Effector memory CD8-positive, alpha-beta T cell (primary cell): Measurements from ENCODE around the gene CDH13.

Experiments used
- ATAC-seq: fragments of 150-1000 bp; cut with Tn5 transposase; replicated peaks from 2 replicates; pipeline ENCODE4 v1.10.0; 2021; ENCODE audit warnings: mild to moderate bottlenecking, moderate library complexity
- DNase-seq, 3 experiments: peaks; one replicate each; pipeline ENCODE4 v3.0.0; 2021
- H3K27ac Mint-ChIP-seq, 2 donors: one replicate each; pipeline ENCODE4 v1.8.0; 2022; ENCODE audit warnings: mild to moderate bottlenecking in 2 of 2, mixed read lengths in 2 of 2, moderate library complexity in 2 of 2
- H3K27me3 Mint-ChIP-seq, 2 donors: one replicate each; pipeline ENCODE4 v1.8.0; 2022; ENCODE audit warnings: mixed read lengths in 2 of 2
- H3K36me3 Mint-ChIP-seq: one replicate; pipeline ENCODE4 v1.8.0; 2022; ENCODE audit warnings: mild to moderate bottlenecking, moderate library complexity, mixed read lengths; ENCODE audit not compliant: insufficient read depth
- H3K4me1 Mint-ChIP-seq, 2 donors: one replicate each; pipeline ENCODE4 v1.8.0; 2022; ENCODE audit warnings: low read depth in 2 of 2, mixed read lengths in 2 of 2
- H3K4me3 Mint-ChIP-seq, 2 donors: one replicate each; pipeline ENCODE4 v1.8.0; 2022; ENCODE audit warnings: mild to moderate bottlenecking in 2 of 2, mixed read lengths in 2 of 2, moderate library complexity in 2 of 2
- H3K9me3 Mint-ChIP-seq, 2 donors: one replicate each; pipeline ENCODE4 v1.8.0; 2022; ENCODE audit warnings: mixed read lengths in 2 of 2

CDH13 gene

DNA sequence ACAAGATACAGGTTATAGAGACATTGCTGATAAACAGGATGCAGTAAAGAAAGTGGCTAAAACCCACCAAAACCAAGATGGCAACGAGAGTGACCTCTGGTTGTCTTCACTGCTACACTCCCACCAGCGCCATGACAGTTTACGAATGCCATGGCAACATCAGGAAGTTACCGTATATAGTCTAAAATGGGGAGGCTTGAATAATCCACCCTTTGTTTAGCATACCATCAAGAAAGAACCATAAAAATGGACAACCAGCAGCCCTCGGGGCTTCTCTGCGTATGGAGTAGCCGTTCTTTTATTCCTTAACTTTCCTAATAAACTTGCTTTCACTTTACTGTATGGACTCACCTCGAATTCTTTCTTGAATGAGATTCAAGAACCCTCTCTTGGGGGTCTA is 21.7 kb upstream of the CDH13 start:
- Mint-ChIP-seq H3K4me1 (no peaks in the 10 kb centered on the region), H3K27me3 (peaks cover 2 to 62% of the 10 kb centered on the region in 2 donors), H3K27ac (no peak overlapping the region), H3K36me3 (no peaks in the 10 kb centered on the region), H3K4me3 (no peak overlapping the region), H3K9me3 (no peaks in the 10 kb centered on the region)
- ATAC-seq (no peak), DNase-seq (no peak)

DNA sequence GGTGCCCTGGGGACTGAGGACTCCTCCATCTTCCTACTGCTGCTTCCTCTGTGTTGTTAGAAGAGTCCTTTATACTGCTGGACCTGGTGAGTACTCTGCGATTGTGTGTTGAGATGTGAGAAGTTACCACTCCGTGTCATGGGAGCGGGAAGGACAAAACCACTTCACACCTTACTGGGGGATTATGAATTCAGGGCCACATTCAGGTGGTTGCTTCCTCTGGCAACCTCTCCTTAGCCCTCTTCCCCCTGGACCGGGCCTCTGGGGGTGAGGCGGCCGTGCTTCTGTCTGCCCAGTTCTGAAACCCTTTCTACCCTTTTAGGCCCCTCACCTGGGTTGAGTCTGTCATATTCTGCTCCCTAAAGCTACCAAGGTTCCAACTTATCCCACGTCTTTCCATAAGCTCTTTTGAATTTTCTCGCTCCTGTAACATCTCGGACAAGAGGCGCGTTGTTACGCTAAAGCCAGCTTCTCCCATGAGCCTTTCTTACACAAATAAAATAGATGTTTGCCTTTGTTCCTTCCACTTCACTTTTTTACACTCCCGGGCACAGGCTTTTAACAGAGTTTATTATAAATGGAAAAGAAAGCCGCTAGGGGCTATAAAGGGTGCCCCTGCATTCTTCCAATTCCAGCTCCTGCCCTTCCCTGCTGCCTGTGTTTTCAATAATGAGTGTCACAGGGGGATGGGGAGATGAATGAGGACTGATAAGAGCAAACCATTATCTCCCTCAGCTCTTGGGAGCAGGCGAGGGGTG is 20.7 kb upstream of the CDH13 start:
- DNase-seq (no peak), ATAC-seq (no peak)
- Mint-ChIP-seq H3K4me3 (no peak overlapping the region), H3K4me1 (no peaks in the 10 kb centered on the region), H3K9me3 (no peaks in the 10 kb centered on the region), H3K36me3 (no peaks in the 10 kb centered on the region), H3K27ac (no peak overlapping the region), H3K27me3 (peaks cover 6 to 58% of the 10 kb centered on the region in 2 donors)

DNA sequence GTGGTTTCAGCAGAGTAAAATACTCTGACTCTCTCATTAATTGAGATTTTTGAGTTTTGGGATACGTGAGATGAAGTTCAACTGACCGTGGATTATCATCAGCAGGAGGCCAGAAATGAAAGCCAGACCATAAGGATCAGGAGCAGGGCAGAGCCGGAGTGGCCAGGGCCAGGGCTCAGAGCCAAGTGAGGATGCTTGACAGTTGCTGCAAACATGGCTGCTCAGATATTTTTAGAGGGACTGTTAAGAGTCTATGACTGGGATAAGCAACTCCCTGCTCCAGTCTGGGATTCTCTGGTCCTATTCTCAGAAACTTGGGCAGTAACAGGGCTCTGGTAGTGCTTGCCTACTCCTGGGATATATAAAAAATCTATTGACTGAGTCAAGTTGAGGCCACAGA is 17.6 kb upstream of the CDH13 start:
- Mint-ChIP-seq H3K9me3 (no peaks in the 10 kb centered on the region), H3K27ac (no peak overlapping the region), H3K4me1 (no peaks in the 10 kb centered on the region), H3K4me3 (no peak overlapping the region), H3K27me3 (peaks cover 12 to 51% of the 10 kb centered on the region in 2 donors), H3K36me3 (no peaks in the 10 kb centered on the region)
- ATAC-seq (no peak), DNase-seq (no peak)

DNA sequence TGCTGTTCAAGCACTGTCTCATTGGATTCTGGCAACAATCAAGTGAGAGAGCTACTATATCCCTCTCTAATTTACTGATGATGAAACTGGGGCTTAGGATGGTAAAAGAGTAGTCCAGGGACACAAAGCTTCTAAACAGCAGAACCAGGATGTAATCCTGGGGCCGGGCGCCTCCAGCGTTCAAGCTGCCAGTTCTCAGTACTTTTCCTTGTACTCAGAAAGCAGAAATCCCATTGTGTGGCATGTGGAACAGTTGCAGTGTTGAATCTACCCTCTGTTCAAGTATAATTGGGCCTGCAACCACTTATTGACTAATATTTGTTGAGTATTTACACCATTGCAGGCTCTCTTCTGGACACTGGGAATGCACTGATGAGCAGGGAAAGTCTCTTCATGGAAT is 14.5 kb upstream of the CDH13 start:
- no peaks in the 10 kb centered on the region for H3K4me1 Mint-ChIP-seq
- ATAC-seq (no peak), DNase-seq (no peak)
- peaks cover 12 to 25% of the 10 kb centered on the region in 2 donors for H3K27me3 Mint-ChIP-seq
- no peaks in the 10 kb centered on the region for H3K9me3 Mint-ChIP-seq
- H3K36me3 Mint-ChIP-seq, result no peaks in the 10 kb centered on the region
- H3K27ac Mint-ChIP-seq, result no peak overlapping the region
- H3K4me3 Mint-ChIP-seq, result no peak overlapping the region

DNA sequence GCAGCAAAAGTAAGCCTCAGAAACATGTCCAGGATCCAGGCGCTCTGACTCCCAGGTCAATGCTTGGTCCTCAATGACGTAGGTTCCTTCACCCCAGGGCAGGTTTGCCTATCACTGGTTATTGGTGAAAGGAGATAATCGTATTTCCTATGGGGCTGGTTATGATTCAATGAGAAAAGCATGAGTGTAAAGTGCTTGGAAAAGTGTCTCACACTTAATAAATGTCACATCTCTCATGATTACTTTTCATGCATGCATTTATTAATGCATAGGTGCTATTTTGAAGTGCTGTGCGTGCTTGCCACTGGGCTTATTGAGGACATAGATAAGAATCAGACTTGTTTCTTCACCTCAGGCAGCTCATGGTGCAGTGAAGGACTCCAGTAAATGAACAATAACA is 10.4 kb upstream of the CDH13 start:
- H3K4me1 Mint-ChIP-seq, result no peaks in the 10 kb centered on the region
- peaks cover 22 to 42% of the 10 kb centered on the region in 2 donors for H3K27me3 Mint-ChIP-seq
- no peak overlapping the region for H3K4me3 Mint-ChIP-seq
- ATAC-seq (no peak), DNase-seq (no peak)
- no peak overlapping the region for H3K27ac Mint-ChIP-seq
- no peaks in the 10 kb centered on the region for H3K9me3 Mint-ChIP-seq
- H3K36me3 Mint-ChIP-seq, result no peaks in the 10 kb centered on the region

DNA sequence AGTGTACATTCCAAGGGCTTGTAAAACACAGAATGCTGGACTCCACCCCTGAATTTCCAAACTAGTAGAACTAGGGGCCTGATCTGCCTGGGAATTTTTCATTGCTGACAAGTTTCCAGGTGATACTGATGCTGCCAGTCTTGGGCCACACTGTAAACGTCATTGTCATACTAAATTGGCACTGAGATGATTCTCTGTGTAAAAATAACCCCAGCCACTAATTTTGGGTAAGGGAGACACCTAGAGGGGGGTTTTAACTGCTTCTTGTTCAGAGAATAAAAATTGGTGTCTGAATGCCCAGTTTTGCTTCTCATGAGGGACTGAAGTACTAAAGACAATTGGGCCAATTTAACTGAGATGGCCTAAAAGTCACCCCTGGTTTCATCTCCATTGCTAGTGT is 5.0 kb upstream of the CDH13 start:
- Mint-ChIP-seq H3K27me3 (peaks cover 37 to 82% of the 10 kb centered on the region in 2 donors), H3K27ac (no peak overlapping the region), H3K36me3 (no peaks in the 10 kb centered on the region), H3K4me3 (no peak overlapping the region), H3K4me1 (peaks cover 0 to 1% of the 10 kb centered on the region in 2 donors), H3K9me3 (no peaks in the 10 kb centered on the region)
- DNase-seq (no peak), ATAC-seq (no peak)

DNA sequence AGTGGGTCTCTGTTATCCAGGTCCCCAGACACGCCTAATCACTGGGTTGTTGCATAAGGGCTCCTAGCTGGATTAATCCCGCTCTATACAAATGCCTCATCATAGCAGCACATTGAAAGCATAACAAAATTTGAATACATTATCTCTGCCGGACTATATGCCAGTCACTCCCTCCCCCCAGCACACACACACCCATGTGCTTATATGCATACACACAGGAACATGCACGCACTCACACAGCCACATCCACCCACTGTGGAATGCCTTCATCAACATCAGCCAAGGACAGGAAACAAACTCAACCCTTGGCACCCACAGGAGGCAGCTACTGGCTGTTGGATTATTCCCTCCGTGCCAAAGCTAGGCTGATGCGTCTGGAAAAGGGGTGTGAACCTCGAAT is 3.5 kb upstream of the CDH13 start:
- Mint-ChIP-seq H3K27ac (no peak overlapping the region), H3K4me1 (peaks cover 0 to 8% of the 10 kb centered on the region in 2 donors), H3K36me3 (no peaks in the 10 kb centered on the region), H3K4me3 (no peak overlapping the region), H3K9me3 (no peaks in the 10 kb centered on the region), H3K27me3 (peaks cover 36 to 89% of the 10 kb centered on the region in 2 donors)
- no peak for DNase-seq
- no peak for ATAC-seq

DNA sequence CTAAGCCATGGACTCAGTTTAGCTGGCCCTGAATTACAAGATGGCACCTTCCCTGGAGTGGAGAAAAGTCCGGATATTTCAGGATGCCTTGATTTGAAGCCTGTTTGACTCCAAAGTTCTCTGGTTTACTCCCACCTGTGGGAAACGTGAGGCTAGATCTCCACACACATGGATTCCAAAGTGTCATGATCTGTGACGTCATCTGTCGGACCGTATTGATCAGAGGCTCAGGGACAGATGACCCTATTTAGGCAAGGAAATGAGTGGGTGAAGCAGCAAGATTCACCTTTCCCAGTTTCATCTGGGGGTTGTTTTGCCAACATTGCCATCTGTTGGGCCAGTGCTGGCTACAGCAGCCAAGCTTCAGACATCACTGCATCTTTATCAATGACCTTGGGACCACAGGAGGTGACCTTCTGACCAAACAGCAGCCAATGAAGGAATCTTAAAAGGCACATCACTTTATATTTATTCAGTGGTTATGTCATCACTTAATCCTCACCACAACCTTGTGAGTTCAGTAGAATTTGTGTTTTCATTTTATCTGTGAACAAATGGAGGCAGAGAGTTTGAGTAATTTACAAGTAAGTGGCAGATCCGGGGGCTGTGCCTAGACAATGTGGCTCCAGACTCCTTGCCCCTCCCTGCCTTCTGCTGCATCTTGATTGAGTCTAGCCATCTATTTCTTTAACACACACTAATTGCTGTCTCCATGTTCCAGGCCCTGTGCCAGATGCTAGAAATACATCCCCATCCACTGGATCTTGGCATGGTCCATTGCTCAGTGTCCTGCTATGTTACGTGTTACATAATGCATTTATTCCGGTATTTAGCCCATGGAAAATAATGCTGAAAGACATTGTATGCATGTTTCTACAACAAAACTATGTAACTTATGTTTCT is 1.5 kb upstream of the CDH13 start:
- Mint-ChIP-seq H3K4me3 (no peak overlapping the region), H3K27ac (no peak overlapping the region), H3K36me3 (no peaks in the 10 kb centered on the region), H3K9me3 (no peaks in the 10 kb centered on the region), H3K4me1 (peaks cover 0 to 8% of the 10 kb centered on the region in 2 donors), H3K27me3 (peaks cover 48 to 100% of the 10 kb centered on the region in 2 donors)
- ATAC-seq, result no peak
- no peak for DNase-seq

DNA sequence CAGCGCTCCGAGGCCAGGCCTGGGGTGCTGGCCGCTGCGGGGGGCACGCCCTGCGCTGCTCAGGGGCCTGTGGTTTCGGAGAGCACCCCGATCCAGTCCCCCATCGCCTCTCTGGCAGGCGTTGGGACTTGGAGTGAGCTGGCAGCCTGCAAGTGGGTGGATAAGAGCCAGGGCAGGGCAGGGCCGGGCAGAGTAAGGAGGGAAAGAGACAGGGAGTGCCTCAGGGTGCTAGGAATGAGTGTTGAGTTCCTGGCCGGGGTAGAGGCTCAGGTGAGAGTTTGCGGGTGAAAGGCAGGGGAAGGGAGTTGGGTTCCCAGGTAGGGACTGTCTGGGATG is 1.3 kb downstream of the CDH13 start:
- H3K4me3 Mint-ChIP-seq, result peak overlapping the region in 1 of 2 donors; percentile 1
- H3K4me1 Mint-ChIP-seq, result peaks cover 0 to 8% of the 10 kb centered on the region in 2 donors
- H3K27me3 Mint-ChIP-seq, result peaks cover 57 to 84% of the 10 kb centered on the region in 2 donors
- no peaks in the 10 kb centered on the region for H3K36me3 Mint-ChIP-seq
- DNase-seq, result no peak
- no peak overlapping the region for H3K27ac Mint-ChIP-seq
- peak; percentile 12 for ATAC-seq
- no peaks in the 10 kb centered on the region for H3K9me3 Mint-ChIP-seq

DNA sequence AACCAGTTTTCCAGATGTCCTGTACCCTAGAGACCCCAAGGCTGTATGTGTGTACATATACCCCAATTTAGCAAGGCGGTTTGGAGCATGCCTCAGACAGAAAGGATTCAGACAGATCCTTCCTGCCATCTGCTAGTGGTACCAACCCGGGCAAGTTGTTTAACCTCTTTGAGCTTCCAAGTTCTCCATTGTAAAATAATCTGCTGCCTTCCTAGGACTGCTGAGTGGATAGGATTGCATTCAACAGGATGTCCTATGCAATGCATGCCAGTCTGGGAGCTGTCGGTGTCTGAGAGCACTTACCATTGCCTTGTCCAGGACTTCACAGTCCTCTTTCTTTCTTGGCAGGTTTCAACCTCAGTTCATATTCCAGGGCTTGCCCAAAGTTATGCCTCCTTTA is 1.9 kb downstream of the CDH13 start:
- H3K27me3 Mint-ChIP-seq, result peaks cover 57 to 78% of the 10 kb centered on the region in 2 donors
- H3K27ac Mint-ChIP-seq, result no peak overlapping the region
- no peak overlapping the region for H3K4me3 Mint-ChIP-seq
- no peaks in the 10 kb centered on the region for H3K36me3 Mint-ChIP-seq
- DNase-seq (no peak), ATAC-seq (no peak)
- peaks cover 0 to 8% of the 10 kb centered on the region in 2 donors for H3K4me1 Mint-ChIP-seq
- no peaks in the 10 kb centered on the region for H3K9me3 Mint-ChIP-seq

DNA sequence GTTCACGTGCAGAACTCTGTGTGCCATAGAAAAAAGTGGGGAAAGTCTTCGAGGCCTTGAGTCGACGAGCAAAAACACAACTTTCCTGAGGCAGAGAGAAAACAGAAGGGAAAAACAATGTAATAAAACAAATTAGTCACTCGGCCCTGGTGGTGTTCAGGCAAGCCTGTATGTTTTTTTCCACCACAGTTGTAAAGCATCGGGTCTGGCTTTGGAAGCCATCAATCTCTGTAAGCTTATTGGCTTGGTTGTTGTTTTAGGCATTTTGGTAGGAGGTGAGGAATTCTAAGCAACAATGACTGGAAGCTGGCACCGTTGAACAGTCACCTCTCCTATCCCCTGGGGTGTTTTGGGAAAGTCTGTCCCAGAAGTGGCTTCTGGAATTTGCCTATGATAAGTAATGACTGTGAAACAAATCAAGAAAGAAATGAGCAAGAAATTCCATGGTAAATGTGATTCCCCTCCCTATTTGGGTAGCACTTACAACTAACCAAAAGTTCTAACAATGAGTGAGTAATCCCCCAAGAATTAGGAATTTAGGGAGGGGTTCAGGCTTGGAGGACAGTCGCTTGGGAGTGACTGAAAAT is 2.8 kb downstream of the CDH13 start:
- H3K36me3 Mint-ChIP-seq, result no peaks in the 10 kb centered on the region
- peaks cover 57 to 69% of the 10 kb centered on the region in 2 donors for H3K27me3 Mint-ChIP-seq

DNA sequence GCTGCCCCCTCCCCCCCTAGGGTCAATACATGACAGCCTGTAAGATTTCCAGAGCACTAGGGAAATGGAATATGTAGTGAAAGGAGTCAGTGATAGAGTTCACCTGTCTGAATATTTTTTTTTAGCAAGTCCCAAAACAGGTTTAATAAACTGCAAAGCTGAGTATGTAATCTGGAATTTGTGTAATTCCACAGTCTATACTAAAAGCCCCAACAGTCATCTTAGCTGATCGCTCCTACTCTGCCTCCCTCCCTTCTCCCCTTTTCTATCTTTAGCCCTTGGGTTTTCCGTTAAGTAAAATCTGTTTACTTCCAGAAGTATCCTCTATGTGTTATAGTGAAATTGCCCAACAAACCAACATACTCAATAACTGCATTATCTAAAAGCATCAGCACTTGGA is 3.5 kb downstream of the CDH13 start:
- ATAC-seq (no peak), DNase-seq (no peak)
- peaks cover 51 to 63% of the 10 kb centered on the region in 2 donors for H3K27me3 Mint-ChIP-seq
- no peak overlapping the region for H3K27ac Mint-ChIP-seq
- H3K4me1 Mint-ChIP-seq, result peaks cover 0 to 8% of the 10 kb centered on the region in 2 donors
- H3K4me3 Mint-ChIP-seq, result no peak overlapping the region
- no peaks in the 10 kb centered on the region for H3K9me3 Mint-ChIP-seq
- no peaks in the 10 kb centered on the region for H3K36me3 Mint-ChIP-seq

More for the DNA sequence above, 2.8 kb downstream of the CDH13 start:
- no peak overlapping the region for H3K27ac Mint-ChIP-seq
- ATAC-seq, result no peak
- H3K4me1 Mint-ChIP-seq, result peaks cover 0 to 8% of the 10 kb centered on the region in 2 donors
- no peaks in the 10 kb centered on the region for H3K9me3 Mint-ChIP-seq
- no peak for DNase-seq
- no peak overlapping the region for H3K4me3 Mint-ChIP-seq

DNA sequence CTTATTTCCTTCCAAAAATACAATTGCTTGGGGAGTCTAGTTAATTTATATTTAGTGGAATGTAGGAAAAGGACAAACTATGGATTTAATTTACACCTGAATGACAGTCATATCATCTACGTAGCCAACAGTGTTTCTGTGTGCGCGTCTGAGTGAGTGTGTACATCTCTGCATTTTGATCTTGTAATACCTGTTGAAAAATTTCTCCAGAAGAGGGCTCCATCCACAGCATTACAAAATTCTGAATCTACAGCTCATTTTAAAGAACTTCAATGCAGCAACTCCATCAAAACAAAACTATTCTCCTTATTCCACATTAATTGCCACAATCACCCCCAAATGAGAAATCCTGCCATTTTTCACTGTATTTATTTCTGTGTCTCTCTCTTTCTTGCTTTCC is 3.9 kb downstream of the CDH13 start:
- Mint-ChIP-seq H3K9me3 (no peaks in the 10 kb centered on the region), H3K27ac (no peak overlapping the region), H3K36me3 (no peaks in the 10 kb centered on the region), H3K4me1 (peaks cover 0 to 8% of the 10 kb centered on the region in 2 donors), H3K4me3 (no peak overlapping the region), H3K27me3 (peaks cover 46 to 58% of the 10 kb centered on the region in 2 donors)
- ATAC-seq (no peak), DNase-seq (no peak)
